Gastroesophageal sphincter (tissue), 4 donors: ENCODE measurements around the gene S1PR5. TPM values are rescaled to one million over a fixed set of nuclear protein-coding genes. Genes with fewer than 3 reads are reported as not detected.

ENCODE experiments used
- ATAC-seq: fragments of 150-250 bp; one replicate; pipeline ENCODE4 v1.9.1; 2016; ENCODE audit warnings: mild to moderate bottlenecking, moderate library complexity
- H3K27ac ChIP-seq, 4 donors: fragments of 200-600 bp; sonication (generic) in 3 of 4; 1 replicate in 3 of 4; 2 replicates in 1 of 4; pipeline ENCODE4 v1.5.1; 2016 to 2019
- H3K27me3 ChIP-seq: fragments of 200-600 bp; sonication (generic); one replicate; pipeline ENCODE4 v1.5.1; 2019
- H3K36me3 ChIP-seq, 2 donors: fragments of 200-600 bp; sonication (generic); one replicate each; pipeline ENCODE4 v1.5.1; 2019; ENCODE audit warnings: control low read depth in 1 of 2
- H3K4me1 ChIP-seq, 3 donors: fragments of 200-600 bp; sonication (generic); 1 replicate in 2 of 3; 2 replicates in 1 of 3; pipeline ENCODE4 v1.5.1; 2016 to 2019; ENCODE audit warnings: control low read depth in 2 of 3
- H3K4me3 ChIP-seq, 2 donors: fragments of 200-600 bp; sonication (generic); one replicate each; pipeline ENCODE4 v1.5.1; 2019; ENCODE audit warnings: mild to moderate bottlenecking in 1 of 2, moderate library complexity in 1 of 2
- H3K9me3 ChIP-seq, 3 donors: fragments of 200-600 bp; sonication (generic); one replicate each; pipeline ENCODE4 v1.5.1; 2017 to 2019; ENCODE audit warnings: control low read depth in 2 of 3
- EP300 ChIP-seq: sonication (generic); formaldehyde crosslinking; IDR thresholded peaks from one replicate; pipeline ENCODE4 v1.6.1; 2017; ENCODE audit warnings: antibody characterized with exemption, mild to moderate bottlenecking
- POLR2A ChIP-seq, 2 donors: fragments of 450-650 bp; IDR thresholded peaks; one replicate each; pipeline ENCODE4 v1.6.1; 2017; ENCODE audit warnings: antibody characterized with exemption in 2 of 2, mild to moderate bottlenecking in 2 of 2, moderate library complexity in 1 of 2
- POLR2AphosphoS5 ChIP-seq: sonication (generic); formaldehyde crosslinking; IDR thresholded peaks from one replicate; pipeline ENCODE4 v1.6.1; 2017; ENCODE audit warnings: antibody characterized with exemption
- WGBS, 2 donors: methylation state at CpG; one replicate each; pipeline ENCODE4 v1.1.5; 2018; ENCODE audit warnings: low coverage in 1 of 2; 5-methylcytosine and 5-hydroxymethylcytosine counted together
- total RNA-seq, 4 donors: library from RNA; depleted of rRNA; stranded (reverse); fragments of >200 nt; gene quantifications; one replicate each; pipeline ENCODE4 v1.1.0, GENCODE V29; 2016
- TF ChIP-seq, protein P1 (sequence below), 4 experiments: fragments of 200-600 bp in 2 of 4; fragments of 450-650 bp in 2 of 4; sonication (generic) in 1 of 4; IDR thresholded peaks; one replicate each; pipeline ENCODE4 v1.5.1; 2017 to 2019; ENCODE audit warnings: antibody characterized with exemption in 4 of 4, mild to moderate bottlenecking in 2 of 4, moderate library complexity in 2 of 4

S1PR5 gene
- total RNA-seq, 4 donors from 2014 or later, result 1.1 TPM; not detected in 3

GRCh38 chr19:10565028-10565566, 47.9 kb upstream of the S1PR5 start:
- Histone ChIP-seq H3K4me1 (peaks cover 0 to 50% (median 24%) of the 10 kb centered on the region in 3 donors), H3K27ac (peak overlapping the region; percentile 83 to 96 (median 92)), H3K36me3 (peaks cover 0 to 34% of the 10 kb centered on the region in 2 donors), H3K9me3 (no peaks in the 10 kb centered on the region), H3K4me3 (peak overlapping the region; percentile 81 to 95), H3K27me3 (no peaks in the 10 kb centered on the region)
- TF ChIP-seq EP300 (no peak), POLR2AphosphoS5 (no peak), POLR2A (IDR thresholded peaks at IDR 0.05) (no peak)
- TF ChIP-seq, protein P1, sequence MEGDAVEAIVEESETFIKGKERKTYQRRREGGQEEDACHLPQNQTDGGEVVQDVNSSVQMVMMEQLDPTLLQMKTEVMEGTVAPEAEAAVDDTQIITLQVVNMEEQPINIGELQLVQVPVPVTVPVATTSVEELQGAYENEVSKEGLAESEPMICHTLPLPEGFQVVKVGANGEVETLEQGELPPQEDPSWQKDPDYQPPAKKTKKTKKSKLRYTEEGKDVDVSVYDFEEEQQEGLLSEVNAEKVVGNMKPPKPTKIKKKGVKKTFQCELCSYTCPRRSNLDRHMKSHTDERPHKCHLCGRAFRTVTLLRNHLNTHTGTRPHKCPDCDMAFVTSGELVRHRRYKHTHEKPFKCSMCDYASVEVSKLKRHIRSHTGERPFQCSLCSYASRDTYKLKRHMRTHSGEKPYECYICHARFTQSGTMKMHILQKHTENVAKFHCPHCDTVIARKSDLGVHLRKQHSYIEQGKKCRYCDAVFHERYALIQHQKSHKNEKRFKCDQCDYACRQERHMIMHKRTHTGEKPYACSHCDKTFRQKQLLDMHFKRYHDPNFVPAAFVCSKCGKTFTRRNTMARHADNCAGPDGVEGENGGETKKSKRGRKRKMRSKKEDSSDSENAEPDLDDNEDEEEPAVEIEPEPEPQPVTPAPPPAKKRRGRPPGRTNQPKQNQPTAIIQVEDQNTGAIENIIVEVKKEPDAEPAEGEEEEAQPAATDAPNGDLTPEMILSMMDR (IDR thresholded peaks at IDR 0.05), result no peak
- ATAC-seq, result no peak
- 7 to 8% methylated on average over 9 to 10 of the region's 10 CpGs for WGBS, 2 donors

- TF ChIP-seq, protein P1 (IDR thresholded peaks at IDR 0.05), result no peak
- no peak for TF ChIP-seq POLR2AphosphoS5
- TF ChIP-seq EP300, result no peak
- TF ChIP-seq POLR2A (IDR thresholded peaks at IDR 0.05), result no peak
- Histone ChIP-seq H3K36me3 (peaks cover 0 to 59% of the 10 kb centered on the region in 2 donors), H3K4me3 (no peak overlapping the region), H3K27me3 (no peaks in the 10 kb centered on the region), H3K27ac (no peak overlapping the region), H3K9me3 (no peaks in the 10 kb centered on the region), H3K4me1 (peaks cover 0 to 31% (median 19%) of the 10 kb centered on the region in 3 donors)
- WGBS, 2 donors, result 85 to 96% methylated on average over 3 to 5 of the region's 5 CpGs
- no peak for ATAC-seq
These were observed 45.4 kb upstream of the S1PR5 start for GRCh38 chr19:10562609-10563008.

GRCh38 chr19:10560154-10560553, 42.9 kb upstream of the S1PR5 start:
- TF ChIP-seq POLR2AphosphoS5, result no peak
- TF ChIP-seq POLR2A (IDR thresholded peaks at IDR 0.05), result no peak
- TF ChIP-seq EP300, result no peak
- TF ChIP-seq, protein P1 (IDR thresholded peaks at IDR 0.05), result no peak
- WGBS, 2 donors, result 79 to 83% methylated on average over 4 of the region's 7 CpGs
- Histone ChIP-seq H3K36me3 (peaks cover 0 to 83% of the 10 kb centered on the region in 2 donors), H3K4me1 (peaks cover 0 to 12% (median 7%) of the 10 kb centered on the region in 3 donors), H3K27ac (no peak overlapping the region), H3K9me3 (no peaks in the 10 kb centered on the region), H3K27me3 (no peaks in the 10 kb centered on the region), H3K4me3 (no peak overlapping the region)
- ATAC-seq, result no peak

- Histone ChIP-seq H3K36me3 (peaks cover 0 to 98% of the 10 kb centered on the region in 2 donors), H3K9me3 (no peaks in the 10 kb centered on the region), H3K27ac (no peak overlapping the region), H3K4me3 (no peak overlapping the region), H3K27me3 (no peaks in the 10 kb centered on the region), H3K4me1 (no peaks in the 10 kb centered on the region)
- no peak for TF ChIP-seq POLR2A (IDR thresholded peaks at IDR 0.05)
- no peak for TF ChIP-seq EP300
- TF ChIP-seq POLR2AphosphoS5, result no peak
- TF ChIP-seq, protein P1 (IDR thresholded peaks at IDR 0.05), result no peak
- 88% methylated on average over 13 of the region's 33 CpGs; no CpG with 5 or more reads in 1 of the 2 donors for WGBS, 2 donors
- ATAC-seq, result no peak
These were observed 40.5 kb upstream of the S1PR5 start for GRCh38 chr19:10557603-10558197.

GRCh38 chr19:10555610-10555973, 38.3 kb upstream of the S1PR5 start:
- TF ChIP-seq POLR2A (IDR thresholded peaks at IDR 0.05) (no peak), POLR2AphosphoS5 (no peak), EP300 (no peak)
- TF ChIP-seq, protein P1 (IDR thresholded peaks at IDR 0.05), result no peak
- H3K4me3 ChIP-seq, result no peak overlapping the region
- peaks cover 0 to 100% of the 10 kb centered on the region in 2 donors for H3K36me3 ChIP-seq
- ATAC-seq, result no peak
- H3K27me3 ChIP-seq, result no peaks in the 10 kb centered on the region
- WGBS, 2 donors, result 58 to 85% methylated on average over 4 to 6 of the region's 7 CpGs
- no peak overlapping the region for H3K27ac ChIP-seq
- no peaks in the 10 kb centered on the region for H3K9me3 ChIP-seq
- no peaks in the 10 kb centered on the region for H3K4me1 ChIP-seq
